GM21515 (cell line): ENCODE measurements around the gene PRR23A.
"Not testable (repeated sequence)": the region's sequence is repeated elsewhere in the genome, so short reads cannot be mapped to it uniquely, and the experiment has no call there.

Experiments
- ATAC-seq: cut with Tn5 transposase; IDR thresholded peaks from one replicate; pipeline ENCODE4 v1.9.1; 2021; ENCODE audit not compliant: unreplicated experiment

PRR23A gene

DNA sequence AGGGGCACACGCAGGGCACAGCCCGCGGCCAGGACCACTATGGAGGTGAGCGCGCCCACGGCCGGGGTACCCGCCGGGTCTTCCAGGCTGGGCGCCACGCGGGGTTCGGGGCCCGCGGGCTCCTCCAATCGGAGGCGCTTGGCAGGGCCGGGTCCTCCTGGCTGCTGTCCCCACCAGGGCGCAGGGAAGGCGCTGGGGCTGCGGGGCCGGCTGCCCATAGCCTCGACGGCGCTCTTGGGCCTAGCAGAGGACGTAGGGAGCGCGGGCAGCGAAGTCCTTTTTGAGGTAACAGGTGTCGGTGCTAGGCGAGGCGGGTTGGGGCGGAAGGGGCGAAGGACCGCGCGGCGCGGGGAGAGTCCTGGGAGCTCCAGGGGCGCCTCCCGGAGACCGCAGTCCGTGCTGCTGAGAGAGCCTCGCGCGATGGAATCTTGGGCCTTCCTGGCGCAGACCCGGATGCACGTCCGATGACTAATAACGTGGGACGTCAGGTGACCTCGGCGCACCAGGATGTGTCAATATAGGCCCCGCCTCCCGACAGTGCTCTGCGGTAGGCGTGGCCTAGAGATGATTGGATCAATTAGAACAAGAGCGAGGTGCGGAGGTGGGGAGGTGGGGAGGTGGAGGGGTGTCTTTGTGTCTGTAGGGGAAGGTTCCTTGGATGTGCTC lies at the start of gene PRR23A:
Gene PRR23A (minus strand): TSS at position 218 of the 666 bp plus-strand sequence. CDS start 0 bp downstream, at position 218.
- ATAC-seq = no peak

DNA sequence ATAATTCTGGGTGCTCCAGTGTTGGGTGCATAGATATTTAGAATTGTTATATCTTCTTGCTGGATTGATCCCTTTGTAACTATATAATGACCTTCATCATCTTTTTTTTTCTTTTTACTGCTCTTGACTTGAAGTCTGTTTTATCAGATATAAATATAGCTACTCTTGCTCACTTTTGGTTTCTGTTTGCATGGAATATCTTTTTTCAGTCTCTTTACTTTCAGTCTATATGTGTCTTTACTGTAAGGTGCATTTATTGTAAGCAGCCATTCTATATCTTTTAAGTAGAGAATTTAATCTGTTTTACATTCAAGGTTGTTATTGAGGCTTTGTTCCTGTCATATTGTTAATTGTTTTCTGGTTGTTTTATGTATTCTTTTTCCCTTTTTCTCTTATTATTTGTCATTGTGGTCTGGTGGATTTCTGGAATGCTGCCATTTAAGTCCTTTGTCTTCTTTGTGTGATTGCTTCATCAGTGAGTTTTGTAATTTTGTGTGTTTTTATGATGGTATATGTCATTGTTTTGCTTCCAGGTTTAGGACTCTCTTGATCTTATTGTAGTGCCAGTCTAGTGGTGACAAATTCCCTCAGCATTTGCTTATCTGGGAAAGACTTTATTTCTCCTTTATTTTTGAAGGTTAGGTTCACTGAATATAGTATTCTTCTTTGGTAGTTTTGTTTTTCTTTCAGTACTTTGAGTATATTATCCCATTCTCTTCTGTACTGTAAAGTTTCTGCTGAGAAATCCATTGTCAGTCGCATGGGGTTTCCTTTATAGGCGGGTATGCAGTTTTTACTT lies 46.9 kb upstream of the PRR23A start:
- ATAC-seq = no peak

GRCh38 chr3:139044366-139045210 lies 38.5 kb upstream of the PRR23A start, which contains the start of gene PRR23C:
PRR23C (minus strand) TSS chr3:139044892; CDS start chr3:139044620, 272 bp downstream.
- ATAC-seq = no peak

- no peak for ATAC-seq
These were observed 37.7 kb upstream of the PRR23A start for GRCh38 chr3:139043554-139044365.

DNA sequence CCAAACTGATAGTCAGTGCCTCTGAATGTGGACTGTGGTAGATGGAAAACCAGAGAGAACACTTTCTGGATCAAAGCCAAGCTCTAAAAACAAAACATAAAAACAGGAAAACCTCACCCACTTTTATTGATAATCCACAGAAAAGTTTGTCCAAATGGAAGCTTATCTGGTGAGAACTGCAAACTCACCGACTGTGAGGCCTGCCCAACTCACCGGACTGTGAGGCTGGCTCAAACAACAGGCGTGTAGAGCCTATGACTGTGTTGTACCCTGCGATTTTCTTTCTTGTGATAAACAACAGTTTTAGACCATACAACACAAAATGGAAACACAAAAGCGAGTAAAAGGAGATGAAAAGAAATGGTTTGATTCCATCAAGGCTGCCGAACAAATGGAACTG lies 31.4 kb upstream of the PRR23A start:
- no peak for ATAC-seq

GRCh38 chr3:139032326-139033002 lies 26.4 kb upstream of the PRR23A start:
- ATAC-seq = no peak

DNA sequence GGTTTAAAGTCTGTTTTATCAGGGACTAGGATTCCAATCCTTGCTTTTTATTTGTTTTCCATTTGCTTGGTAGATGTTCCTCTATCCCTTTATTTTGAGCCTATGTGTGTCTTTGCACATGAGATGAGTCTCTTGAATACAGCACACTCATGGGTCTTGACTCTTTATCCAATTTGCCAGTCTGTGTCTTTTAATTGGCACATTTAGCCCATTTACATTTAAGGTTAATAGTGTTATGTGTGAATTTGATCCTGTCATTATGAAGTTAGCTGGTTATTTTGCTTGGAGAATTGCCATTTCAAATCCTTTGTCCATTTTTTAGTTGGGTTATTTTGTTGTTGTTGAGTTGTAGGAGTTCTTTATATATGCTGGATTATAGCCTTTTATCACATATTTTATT lies 24.5 kb upstream of the PRR23A start:
- not testable (repeated sequence) for ATAC-seq

- ATAC-seq = no peak
These were observed 18.9 kb upstream of the PRR23A start for GRCh38 chr3:139024968-139025367.

DNA sequence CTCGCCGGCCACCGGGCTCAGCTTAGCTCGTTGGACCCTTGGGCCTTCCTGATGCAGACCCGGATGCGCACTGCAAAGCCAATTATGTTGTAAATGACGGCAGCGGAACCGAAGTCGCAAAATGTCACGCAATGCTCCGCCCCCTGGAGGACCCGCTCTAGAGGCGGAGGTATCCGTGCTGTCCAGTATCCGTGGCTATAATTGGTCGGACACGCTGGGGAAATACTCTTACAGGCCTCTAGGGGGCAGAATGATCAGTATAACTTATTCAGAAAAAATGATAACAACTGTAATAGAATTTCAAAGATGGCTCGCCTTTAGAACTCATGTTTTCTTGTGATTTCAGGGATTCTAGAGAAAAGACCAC lies 14.8 kb upstream of the PRR23A start, which contains the start of gene PRR23B:
Gene PRR23B (minus strand): TSS at position 59 of the 367 bp plus-strand sequence. CDS start 265 bp downstream, outside the sequence.
- ATAC-seq = no peak

- no peak for ATAC-seq
These were observed 14.2 kb upstream of the PRR23A start for GRCh38 chr3:139020036-139020867.

DNA sequence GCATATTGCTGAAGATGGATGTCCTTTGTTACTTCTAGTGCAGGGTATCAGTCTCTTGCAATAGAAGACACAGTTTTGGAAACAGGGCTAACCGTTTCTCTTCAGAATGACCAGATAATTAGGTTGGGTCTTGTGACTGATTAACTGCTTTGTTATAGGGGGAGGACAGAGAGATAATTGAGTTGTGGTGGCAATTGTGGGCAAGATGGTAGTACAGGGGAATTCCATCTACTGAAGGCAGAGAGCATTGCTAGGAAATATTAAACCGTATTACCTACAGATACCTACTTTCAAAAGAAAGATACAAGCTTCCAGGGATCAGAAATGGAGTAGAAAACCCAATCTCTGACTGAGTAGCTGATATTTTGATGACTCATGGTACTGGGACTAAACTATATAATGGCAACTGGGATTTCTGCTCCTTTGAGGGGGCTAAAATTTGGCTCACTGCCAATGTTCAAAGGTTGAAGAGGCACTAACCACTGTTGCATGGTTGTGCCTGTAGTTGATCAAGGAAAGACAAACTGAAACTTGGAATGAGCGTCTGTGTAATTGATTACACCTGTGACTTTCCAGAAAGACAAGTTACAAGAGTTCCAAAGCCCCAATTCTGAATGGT lies 10.5 kb upstream of the PRR23A start:
- ATAC-seq = no peak

DNA sequence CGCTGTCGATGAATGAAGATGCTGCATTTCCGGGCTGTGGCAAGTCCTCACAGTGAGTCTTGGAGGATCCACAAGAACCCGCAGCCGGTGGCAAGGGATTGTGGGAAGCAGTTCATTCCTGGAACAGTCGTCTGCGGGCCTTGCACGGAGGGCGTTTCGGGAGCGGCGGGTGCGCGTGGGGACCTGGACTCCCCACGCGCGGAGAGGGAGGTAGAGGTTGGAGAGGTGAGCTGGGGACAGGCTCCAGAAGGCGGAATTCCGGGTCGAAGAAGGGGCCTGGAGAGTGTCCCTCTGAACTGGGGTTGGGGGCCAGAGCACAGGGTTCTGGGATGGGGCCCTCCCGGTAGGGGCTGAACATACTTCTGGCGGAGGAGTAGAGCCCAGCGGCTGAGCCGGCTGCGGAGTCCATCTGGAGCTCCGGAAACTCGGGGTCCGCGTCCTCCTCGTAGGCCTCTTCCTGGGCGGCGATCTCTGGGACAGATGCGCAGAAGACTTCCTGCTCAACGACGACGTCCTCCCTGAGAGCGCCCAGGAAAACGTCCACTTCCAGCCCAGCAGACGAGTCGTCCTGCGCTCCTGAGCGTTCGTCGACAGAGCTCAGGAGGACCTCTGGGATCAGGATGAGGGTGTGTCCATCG lies 593 bp downstream of the PRR23A start:
- ATAC-seq = no peak

GRCh38 chr3:138995706-138996105 lies 10.4 kb downstream of the PRR23A start:
- ATAC-seq = no peak

- ATAC-seq = no peak
These were observed 18.9 kb downstream of the PRR23A start for GRCh38 chr3:138987181-138987580.

GRCh38 chr3:138985932-138986331 lies 20.1 kb downstream of the PRR23A start:
- no peak for ATAC-seq

DNA sequence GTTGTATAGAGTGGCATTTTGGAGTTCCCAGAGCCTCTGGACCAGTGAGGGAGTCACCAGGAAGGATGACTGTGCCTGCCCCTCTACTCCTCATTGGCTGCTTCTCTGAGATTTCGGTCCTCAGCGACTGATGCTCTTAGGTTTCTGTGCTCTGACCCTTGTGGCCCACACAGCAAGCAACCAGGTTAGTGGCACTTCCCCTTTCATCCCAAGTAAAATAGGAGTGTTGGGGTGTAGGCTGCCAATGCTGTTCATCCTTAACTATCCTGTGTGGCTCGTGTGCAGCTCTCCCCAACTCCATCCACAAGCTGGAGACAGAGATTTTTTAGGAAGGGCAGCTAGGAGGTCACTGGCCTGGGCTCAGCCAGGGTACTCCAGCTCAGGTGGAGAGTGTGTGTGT lies 21.3 kb downstream of the PRR23A start:
- ATAC-seq = no peak

DNA sequence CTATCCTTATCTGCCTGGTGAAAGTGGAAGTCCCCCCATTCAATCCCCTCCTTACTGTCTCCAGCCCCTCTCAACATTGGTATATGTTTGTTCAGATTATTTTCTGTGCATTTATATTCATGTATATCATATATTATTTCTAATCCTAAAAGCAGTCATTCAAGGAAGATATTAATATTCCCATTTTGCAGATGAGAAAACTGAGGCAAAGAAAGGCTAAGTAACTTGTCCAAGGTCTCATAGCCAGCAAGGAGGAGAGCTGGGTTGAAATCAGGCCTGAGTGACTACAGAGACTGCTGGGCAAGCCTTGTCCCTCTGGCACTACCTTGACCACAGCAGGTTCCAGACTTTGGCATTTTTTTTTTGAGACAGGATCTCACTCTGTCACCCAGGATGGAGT lies 30.0 kb downstream of the PRR23A start:
- ATAC-seq = no peak

GRCh38 chr3:138975351-138975750 lies 30.7 kb downstream of the PRR23A start:
- no peak for ATAC-seq
